SHP77 (cell line): Measurements from ENCODE around the gene PIK3AP1.

Experiments used
- DNase-seq, 2 experiments: peaks; one replicate each; lab custom pipeline; 2025; lab: John Stamatoyannopoulos, UW

Gene PIK3AP1

DNA sequence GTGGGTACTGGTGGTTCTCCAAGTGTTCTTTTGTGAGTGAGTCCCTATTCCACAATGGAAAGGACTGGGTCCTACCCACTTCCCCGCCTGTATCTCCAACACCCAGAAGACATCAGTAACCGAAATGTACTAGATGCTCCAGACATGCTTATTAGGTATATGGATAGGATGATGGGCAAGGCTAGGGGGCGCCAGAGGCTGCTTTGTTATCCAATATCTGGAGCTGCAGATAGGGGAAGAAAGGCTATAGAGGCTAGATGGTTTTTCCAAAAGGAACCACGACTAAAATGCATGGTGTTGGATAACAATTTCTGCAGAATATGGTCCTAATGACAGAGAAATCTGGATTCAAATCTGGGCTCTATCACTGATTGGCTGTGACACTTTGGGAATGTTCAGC lies 77.3 kb downstream of the PIK3AP1 start:
- DNase-seq = peak; percentile 33 to 71

DNA sequence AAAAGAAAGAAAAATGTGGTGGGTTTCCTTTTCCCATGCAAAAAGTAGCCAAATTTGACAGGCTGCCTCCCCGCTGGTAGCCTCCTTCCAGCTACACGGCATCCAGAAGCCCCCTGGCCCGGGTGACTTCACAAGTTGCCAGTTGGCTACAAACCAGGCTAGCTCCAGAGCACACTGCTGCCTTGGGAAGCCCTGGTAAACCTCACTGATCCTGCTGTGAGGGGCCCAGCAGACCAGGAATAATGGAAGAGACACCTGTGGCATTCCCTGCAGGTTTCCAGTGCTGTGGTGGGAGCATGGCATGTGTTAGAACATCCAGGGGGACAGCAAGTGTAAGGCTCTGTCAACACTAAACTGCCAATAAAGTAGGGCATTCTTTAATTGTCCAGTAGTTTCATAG lies 77.8 kb downstream of the PIK3AP1 start:
- no peak for DNase-seq

DNA sequence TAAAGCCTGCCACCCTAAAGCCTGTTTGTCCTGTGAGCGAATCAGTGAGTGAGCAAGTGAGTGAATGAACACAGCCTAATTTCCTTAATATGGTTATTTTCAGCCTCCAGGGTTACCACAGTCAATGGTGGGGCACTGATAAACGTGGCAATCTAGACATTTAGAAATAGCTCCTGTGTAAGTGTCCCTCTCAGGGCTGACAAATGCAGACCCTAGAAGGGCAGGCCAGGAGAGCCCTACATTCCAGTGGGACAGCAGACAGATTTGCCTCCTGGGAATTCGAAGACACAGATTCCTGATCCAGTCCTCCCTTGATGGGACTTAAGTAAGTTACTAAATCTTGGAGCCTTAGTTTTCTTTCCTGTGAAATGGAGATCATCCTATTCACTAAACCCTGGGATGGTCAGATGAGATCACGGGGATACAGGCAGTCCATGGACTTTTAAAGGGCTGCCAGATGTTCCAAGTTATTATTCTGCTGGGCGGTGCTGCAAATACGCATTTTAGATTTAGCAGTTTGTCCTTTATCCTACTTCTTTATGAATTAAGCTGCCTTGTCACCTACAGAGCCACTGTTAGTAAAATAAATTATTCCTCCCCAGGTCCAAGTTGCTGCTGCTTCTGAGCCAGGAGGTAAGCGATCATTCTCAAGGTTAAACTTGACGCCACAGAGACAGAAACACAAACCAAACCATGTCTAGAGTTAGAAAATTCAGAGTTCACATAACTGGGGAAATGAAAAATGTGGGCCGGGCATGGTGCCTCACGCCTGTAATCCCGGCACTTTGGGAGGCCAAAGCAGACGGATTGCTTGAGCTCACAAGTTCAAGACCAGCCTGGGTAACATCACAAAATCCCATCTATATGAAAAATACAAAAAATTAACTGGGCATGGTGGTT lies 78.7 kb downstream of the PIK3AP1 start:
- DNase-seq = no peak

DNA sequence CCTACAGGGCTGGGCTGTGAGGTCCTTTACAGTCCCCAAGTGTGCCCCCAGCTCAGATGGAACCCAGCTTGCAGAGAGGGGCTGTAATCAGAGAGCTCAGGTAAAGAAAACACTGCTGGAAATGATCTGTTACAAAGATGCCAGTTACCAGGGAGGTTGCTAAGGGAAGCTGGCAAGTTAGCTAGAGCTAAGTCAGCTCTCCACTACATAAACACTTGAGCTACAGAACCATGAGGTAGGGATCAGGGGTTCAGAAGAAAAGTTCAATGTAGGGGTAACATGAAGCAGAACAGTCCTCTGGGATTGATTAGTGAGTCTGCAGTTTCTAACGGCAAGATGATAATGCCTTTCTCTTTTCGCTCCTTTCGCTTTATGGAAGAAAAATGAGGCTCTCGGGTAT lies 80.4 kb downstream of the PIK3AP1 start:
- no peak for DNase-seq

DNA sequence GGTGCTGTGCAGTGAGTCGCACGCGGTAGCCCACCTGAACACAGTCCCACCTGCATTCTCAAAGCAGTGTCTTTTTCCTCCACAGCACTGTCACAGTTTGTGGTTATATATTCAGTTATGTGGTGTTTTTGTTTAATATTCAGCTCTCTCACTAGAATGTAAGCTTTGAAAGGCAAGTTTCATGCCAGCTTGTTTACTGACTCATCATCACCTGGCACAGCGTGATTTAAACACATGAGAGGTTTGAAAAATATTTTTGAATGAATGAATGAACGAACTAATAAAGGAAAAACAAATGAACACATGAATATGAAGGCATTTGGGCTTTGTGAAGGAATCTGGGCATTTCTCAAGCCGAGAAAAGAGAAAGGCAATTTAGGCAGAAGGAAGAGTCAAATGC lies 81.6 kb downstream of the PIK3AP1 start:
- DNase-seq = no peak

DNA sequence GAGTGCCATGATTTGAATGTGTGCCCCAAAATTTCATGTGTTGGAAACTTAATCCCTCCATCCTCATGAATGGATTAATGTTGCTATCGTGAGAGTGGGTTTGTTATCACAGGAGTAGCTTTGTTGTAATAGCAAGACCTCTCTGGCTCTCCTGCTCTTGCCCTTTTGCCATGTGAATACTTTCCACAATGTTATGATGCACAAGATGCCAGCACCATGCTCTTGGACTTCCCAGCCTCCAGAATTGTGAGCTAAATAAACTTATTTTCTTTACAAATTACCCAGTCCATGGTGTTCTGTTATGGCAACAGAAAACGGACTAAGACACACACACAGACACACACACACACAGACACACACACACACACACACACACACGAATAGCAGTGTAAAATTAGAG lies 82.2 kb downstream of the PIK3AP1 start:
- DNase-seq = no peak

GRCh38 chr10:96637709-96638108 lies 82.6 kb downstream of the PIK3AP1 start:
- DNase-seq = no peak

- no peak for DNase-seq
Measured at GRCh38 chr10:96636551-96636950, 83.8 kb downstream of the PIK3AP1 start.

DNA sequence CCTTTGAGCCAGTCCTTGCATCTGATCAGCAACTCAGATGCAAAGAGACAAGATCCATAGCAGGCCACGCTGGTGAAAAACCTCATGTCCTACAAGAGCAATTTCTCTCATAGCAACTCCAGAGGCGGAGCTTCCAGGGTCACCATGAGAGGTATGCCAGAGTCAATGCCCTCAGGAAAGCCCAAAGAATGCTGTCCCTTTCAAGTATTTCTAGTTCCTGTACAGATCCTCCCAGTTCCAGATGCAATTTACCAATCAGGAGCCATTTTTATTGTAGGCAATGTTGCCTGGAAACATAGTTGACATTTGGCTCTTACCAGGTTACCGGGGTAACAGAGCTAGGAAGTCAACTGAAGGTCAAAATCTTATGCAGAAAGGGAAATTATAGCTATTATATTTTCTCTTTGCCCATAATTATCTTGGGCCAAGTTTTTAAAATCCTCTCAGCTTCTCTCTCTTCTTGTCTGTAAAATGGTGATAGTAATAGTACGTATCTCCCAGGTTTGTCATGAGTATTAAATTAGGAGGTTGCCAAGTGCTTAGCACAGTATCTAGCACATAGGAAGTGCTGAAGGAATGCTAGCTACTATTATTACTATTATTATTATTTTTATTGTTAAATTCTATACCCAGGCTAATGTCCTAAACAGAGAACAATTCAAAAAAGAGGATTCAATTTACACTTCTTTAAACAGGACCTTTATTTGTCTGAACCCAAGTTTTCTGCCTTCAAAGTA lies 87.2 kb downstream of the PIK3AP1 start:
- peak; percentile 9 to 32 for DNase-seq

GRCh38 chr10:96627292-96627691 lies 93.0 kb downstream of the PIK3AP1 start:
- DNase-seq = no peak

GRCh38 chr10:96626795-96627194 lies 93.5 kb downstream of the PIK3AP1 start:
- DNase-seq = no peak

GRCh38 chr10:96625173-96625572 lies 95.1 kb downstream of the PIK3AP1 start:
- DNase-seq = no peak

GRCh38 chr10:96622013-96622787 lies 98.1 kb downstream of the PIK3AP1 start:
- DNase-seq = no peak

DNA sequence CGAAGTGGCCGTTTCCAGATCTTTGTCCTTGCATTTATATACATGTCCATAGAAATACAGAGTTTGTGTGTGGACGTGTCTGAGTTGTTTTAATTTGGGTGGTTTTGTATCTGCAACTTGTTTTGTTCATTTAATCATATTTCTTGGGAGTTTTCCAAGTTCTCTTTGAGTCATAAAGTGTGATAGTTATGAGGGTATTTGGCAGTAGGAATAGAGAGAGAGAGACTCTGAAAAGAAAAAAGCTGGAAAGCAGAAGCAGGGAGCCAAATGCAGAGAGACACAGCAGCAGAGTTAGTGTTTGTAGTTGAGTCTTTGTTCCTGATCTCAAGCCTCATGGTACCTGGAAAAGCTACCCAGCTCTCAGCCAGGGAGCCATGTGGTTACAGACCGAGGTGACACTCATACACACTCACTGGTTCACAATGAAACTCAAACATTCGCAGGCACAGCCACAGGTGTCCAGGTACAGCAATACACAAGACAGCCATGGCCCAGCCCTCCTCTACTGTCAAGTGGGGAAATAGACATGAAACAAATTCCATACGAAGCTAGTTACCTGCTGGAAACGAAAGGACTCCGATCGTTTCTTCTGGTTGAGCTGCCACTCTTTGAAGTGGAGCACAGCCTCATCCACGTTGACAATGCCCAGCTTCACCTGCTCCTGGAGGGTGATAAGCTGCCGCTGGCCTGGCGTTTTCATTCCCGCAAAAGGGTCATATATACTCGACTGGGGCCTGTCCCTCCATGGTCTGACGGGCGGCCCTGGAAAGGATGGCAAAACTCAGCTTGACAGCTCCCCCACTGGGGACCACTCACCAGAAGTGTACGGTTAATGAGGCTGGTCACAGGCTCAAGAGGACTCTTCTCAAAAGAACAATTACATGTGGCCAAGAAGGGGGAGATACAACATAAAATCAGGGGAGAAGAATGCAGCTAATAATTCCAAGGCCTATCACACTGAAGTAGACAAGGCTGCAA lies 100.2 kb downstream of the PIK3AP1 start:
- DNase-seq = no peak

- DNase-seq = no peak
Measured at GRCh38 chr10:96619120-96619519, 101.2 kb downstream of the PIK3AP1 start.

GRCh38 chr10:96618653-96619052 lies 101.7 kb downstream of the PIK3AP1 start:
- no peak for DNase-seq

- DNase-seq = no peak
Measured at GRCh38 chr10:96616961-96617360, 103.4 kb downstream of the PIK3AP1 start.

DNA sequence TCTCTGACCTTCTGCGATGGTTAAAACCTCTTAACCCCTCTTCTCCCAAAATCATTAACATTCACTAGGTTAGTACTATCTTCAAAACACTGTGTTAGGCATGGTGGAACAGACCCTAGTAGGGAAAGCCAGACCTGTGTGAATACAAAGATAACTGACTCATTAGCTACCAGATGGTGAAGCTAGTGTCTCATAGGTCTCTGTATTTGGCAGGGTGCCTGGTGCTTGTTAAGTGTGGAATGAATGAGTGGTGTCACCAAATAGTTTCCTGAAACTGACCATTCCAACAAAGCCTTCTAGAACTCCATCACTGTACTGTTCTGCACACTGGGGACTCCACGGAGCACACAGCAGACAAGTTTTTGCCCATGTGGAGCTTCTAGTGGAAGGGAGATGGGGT lies 105.8 kb downstream of the PIK3AP1 start:
- peak; percentile 52 to 61 for DNase-seq

GRCh38 chr10:96613576-96613975 lies 106.7 kb downstream of the PIK3AP1 start:
- no peak for DNase-seq

DNA sequence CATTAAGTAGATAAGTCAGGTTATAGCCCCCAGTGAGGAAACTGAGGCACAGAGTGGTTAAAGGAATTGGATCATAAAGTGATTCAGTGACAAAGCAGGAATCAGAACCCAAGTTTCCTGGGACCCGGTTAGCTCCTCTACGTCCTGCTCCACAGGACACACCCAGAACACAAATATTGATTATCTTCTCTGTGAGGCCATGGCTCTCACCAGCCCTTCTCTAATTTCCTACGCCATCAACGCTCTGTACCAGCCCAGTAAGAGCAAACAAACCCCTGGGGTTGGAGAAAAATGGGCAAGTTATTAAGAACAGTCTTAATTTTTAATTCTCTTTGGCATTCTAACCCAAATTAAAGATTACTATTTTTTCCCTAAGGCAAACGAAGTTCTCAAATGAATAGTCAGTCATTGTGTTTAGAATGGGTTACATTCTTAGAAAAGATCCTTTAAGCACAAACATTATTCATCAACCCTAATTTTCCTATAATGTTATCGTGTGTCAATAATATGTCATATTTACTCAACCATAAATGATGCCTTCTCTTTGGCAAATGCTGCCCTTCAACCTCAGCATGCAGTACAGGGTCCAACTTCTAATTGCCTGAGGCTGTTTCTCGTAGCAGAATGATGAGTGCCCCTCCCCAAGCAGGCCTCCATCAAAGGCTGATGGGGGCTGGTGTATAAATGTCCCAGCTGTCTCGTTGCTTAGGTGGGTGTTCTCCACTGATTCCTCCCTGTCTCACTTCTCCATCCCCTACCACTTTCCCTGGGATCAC lies 108.1 kb downstream of the PIK3AP1 start:
- no peak for DNase-seq
